Measurements from ENCODE around the gene RNPEP. TPM values are rescaled to one million over a fixed set of nuclear protein-coding genes. Genes with fewer than 3 reads are reported as not detected.

Gene RNPEP
- total RNA-seq, 1 experiment from 2014 or later: 108 TPM

- TF ChIP-seq CTCF (conservative IDR thresholded peaks at IDR 0.05) (no peak), EZH2 (IDR thresholded peaks at IDR 0.05; ENCODE audit: low read depth) (no peak)
- no peak overlapping the region for H3K4me2 ChIP-seq
- peaks cover 38% of the 10 kb centered on the region for H3F3A ChIP-seq (ENCODE audit: insufficient read depth, low read depth)
- no peak overlapping the region for H3K4me3 ChIP-seq
- CTCF ChIA-PET: no interaction called here
- H3K4me1 ChIP-seq (replicated peaks; ENCODE audit: insufficient read depth): peaks cover 57% of the 10 kb centered on the region
- H3K9me2 ChIP-seq (ENCODE audit: insufficient read depth): no peaks in the 10 kb centered on the region
- no peaks in the 10 kb centered on the region for H3K9me3 ChIP-seq (ENCODE audit: insufficient read depth, low read depth)
- H3K36me3 ChIP-seq (ENCODE audit: low read depth): no peaks in the 10 kb centered on the region
- H2AFZ ChIP-seq: no peak overlapping the region
- 0 out of 2 replicates have a peak overlapping the region, but pooled peaks have one; percentile 18 for H3K27ac ChIP-seq
- no peak for DNase-seq
- H4K20me1 ChIP-seq (ENCODE audit: insufficient read depth): no peaks in the 10 kb centered on the region
- no peaks in the 10 kb centered on the region for H3K27me3 ChIP-seq (ENCODE audit: insufficient read depth, low read depth)
- BruUV-seq (replicated peaks): no TSS peak
- H3K79me2 ChIP-seq (ENCODE audit: low read depth): no peaks in the 10 kb centered on the region
- intact Hi-C loops (cut with micrococcal nuclease; ENCODE audit: unreplicated experiment): no loop called here
- POLR2A ChIA-PET (ENCODE audit: unreplicated experiment): no interaction called here
Measured at GRCh38 chr1:202037706-202038296, 55.4 kb downstream of the RNPEP start.

- no peak overlapping the region for H3K4me3 ChIP-seq
- no peaks in the 10 kb centered on the region for H3K9me2 ChIP-seq (ENCODE audit: insufficient read depth)
- no peaks in the 10 kb centered on the region for H3K36me3 ChIP-seq (ENCODE audit: low read depth)
- H3K4me1 ChIP-seq (replicated peaks; ENCODE audit: insufficient read depth): peaks cover 57% of the 10 kb centered on the region
- POLR2A ChIA-PET (ENCODE audit: unreplicated experiment): interaction anchor here (0.7 kb wide), 1 partner anchor 74 kb away, joined by 4 read pairs; no protein-coding TSS in a partner anchor
- intact Hi-C loops (cut with micrococcal nuclease; ENCODE audit: unreplicated experiment): no loop called here
- H3K9me3 ChIP-seq (ENCODE audit: insufficient read depth, low read depth): no peaks in the 10 kb centered on the region
- CTCF ChIA-PET: no interaction called here
- BruUV-seq (replicated peaks): no TSS peak
- H3K4me2 ChIP-seq: no peak overlapping the region
- H3K27me3 ChIP-seq (ENCODE audit: insufficient read depth, low read depth): no peaks in the 10 kb centered on the region
- no peak for TF ChIP-seq EZH2 (IDR thresholded peaks at IDR 0.05; ENCODE audit: low read depth)
- no peak for TF ChIP-seq CTCF (conservative IDR thresholded peaks at IDR 0.05)
- no peak overlapping the region for H2AFZ ChIP-seq
- no peaks in the 10 kb centered on the region for H3K79me2 ChIP-seq (ENCODE audit: low read depth)
- H3F3A ChIP-seq (ENCODE audit: insufficient read depth, low read depth): peaks cover 43% of the 10 kb centered on the region
- DNase-seq: no peak
- no peaks in the 10 kb centered on the region for H4K20me1 ChIP-seq (ENCODE audit: insufficient read depth)
- H3K27ac ChIP-seq: no peak overlapping the region
Measured at GRCh38 chr1:202038688-202039346, 56.4 kb downstream of the RNPEP start.

- intact Hi-C loops (cut with micrococcal nuclease; ENCODE audit: unreplicated experiment): loop anchor here (1.0 kb wide), 6 partner anchors 11 to 68 kb away; partner anchors contain the start of gene ELF3
- H3F3A ChIP-seq (ENCODE audit: insufficient read depth, low read depth): peaks cover 58% of the 10 kb centered on the region
- no TSS peak for BruUV-seq (replicated peaks)
- H3K4me1 ChIP-seq (replicated peaks; ENCODE audit: insufficient read depth): peaks cover 78% of the 10 kb centered on the region
- H3K79me2 ChIP-seq (ENCODE audit: low read depth): no peaks in the 10 kb centered on the region
- peak overlapping the region; percentile 7; the same call in 1 of the 2 replicates for H3K4me3 ChIP-seq
- H3K27me3 ChIP-seq (ENCODE audit: insufficient read depth, low read depth): no peaks in the 10 kb centered on the region
- ChIA-PET CTCF (interaction anchor here (0.8 to 1.6 kb wide), 5 partner anchors 11 to 61 kb away, joined by 3 to 4 read pairs (median 3); no protein-coding TSS in a partner anchor), POLR2A (ENCODE audit: unreplicated experiment) (interaction anchor here (0.5 to 2.5 kb wide), 10 partner anchors 8 to 73 kb away, joined by 3 to 66 read pairs (median 21); partner anchors contain the start of gene ELF3)
- TF ChIP-seq CTCF (conservative IDR thresholded peaks at IDR 0.05) (no peak), EZH2 (IDR thresholded peaks at IDR 0.05; ENCODE audit: low read depth) (no peak)
- H3K9me3 ChIP-seq (ENCODE audit: insufficient read depth, low read depth): no peaks in the 10 kb centered on the region
- no peak for DNase-seq
- peak overlapping the region; percentile 76 for H3K4me2 ChIP-seq
- H3K36me3 ChIP-seq (ENCODE audit: low read depth): no peaks in the 10 kb centered on the region
- no peak overlapping the region for H2AFZ ChIP-seq
- H3K27ac ChIP-seq: peak overlapping the region; percentile 98
- no peaks in the 10 kb centered on the region for H4K20me1 ChIP-seq (ENCODE audit: insufficient read depth)
- H3K9me2 ChIP-seq (ENCODE audit: insufficient read depth): no peaks in the 10 kb centered on the region
Measured at GRCh38 chr1:202045705-202046104, 63.3 kb downstream of the RNPEP start.

Data from PC-9 (cell line).